Ovary (tissue), 9 donors: ENCODE measurements around the gene RPS6KA1. TPM values are rescaled to one million over a fixed set of nuclear protein-coding genes. Genes with fewer than 3 reads are reported as not detected.

Experiments used
- DNase-seq, 5 donors: peaks; one replicate each; pipeline ENCODE4 v3.0.0-alpha.2; 2019 to 2020
- H3K27ac ChIP-seq, 2 donors: fragments of 200-600 bp; one replicate each; pipeline versions ENCODE4 v1.5.1 to v1.8.0; 2019 to 2022
- H3K27me3 ChIP-seq: fragments of 200-600 bp; one replicate; pipeline ENCODE4 v1.8.0; 2022
- H3K36me3 ChIP-seq: fragments of 200-600 bp; sonication (generic); one replicate; pipeline ENCODE4 v1.5.1; 2019
- H3K4me1 ChIP-seq: one replicate; pipeline ENCODE4 v1.8.1; 2013; ENCODE audit warnings: mild to moderate bottlenecking, moderate library complexity; ENCODE audit not compliant: insufficient read depth
- H3K4me3 ChIP-seq: fragments of 200-600 bp; sonication (generic); one replicate; pipeline ENCODE4 v1.5.1; 2017
- H3K9me3 ChIP-seq, 2 donors: fragments of 200-600 bp in 1 of 2; sonication (generic) in 1 of 2; one replicate each; pipeline versions ENCODE4 v1.5.1 to v1.8.1; 2013 to 2019; ENCODE audit warnings: mild to moderate bottlenecking in 1 of 2, moderate library complexity in 1 of 2
- EP300 ChIP-seq: sonication (generic); formaldehyde crosslinking; IDR thresholded peaks from one replicate; pipeline ENCODE4 v1.6.1; 2017; ENCODE audit warnings: antibody characterized with exemption
- POLR2A ChIP-seq: fragments of 450-650 bp; IDR thresholded peaks from one replicate; pipeline ENCODE4 v1.6.1; 2017; ENCODE audit warnings: antibody characterized with exemption, mild to moderate bottlenecking, moderate library complexity
- WGBS, 3 donors: extraction: QIAGEN DNeasy Blood & Tissue Kit in 1 of 3; methylation state at CpG; one replicate each; pipeline versions ENCODE4 v1.1.5 to v1.1.7; 2013 to 2017; 5-methylcytosine and 5-hydroxymethylcytosine counted together
- intact Hi-C, 4 donors: fragments of 100-400 bp; cut with DNase I; formaldehyde crosslinking; loops; one replicate each; pipeline versions ENCODE4 v1.11.0 to v1.15.1; 2022 to 2023
- polyA plus RNA-seq, 2 donors: library from polyadenylated mRNA; stranded (reverse); fragments of 200-250 nt in 1 of 2; fragments of 350-450 nt in 1 of 2; fragmentation: Illumina TruSeq in 1 of 2; extraction: RNeasy Lipid Tissue Mini Kit (QIAGEN cat#74804) in 1 of 2; gene quantifications; one replicate each; pipeline ENCODE4 v1.2.3, GENCODE V29; 2013 to 2014
- total RNA-seq, 7 donors: library from RNA; depleted of rRNA in 2 of 7; stranded (reverse); fragments of >200 nt in 2 of 7; fragmentation: NEBNext Ultra II Directional in 3 of 7; extraction: Animal tissue kit (Norgen Biotek cat#: 25700) in 3 of 7; gene quantifications; one replicate each; pipeline versions ENCODE4 v1.1.0 to v1.2.4, GENCODE V29; 2016 to 2023
- TF ChIP-seq, protein P1 (sequence below), 3 donors: fragments of 450-650 bp in 2 of 3; fragments of 200-600 bp in 1 of 3; IDR thresholded peaks; one replicate each; pipeline versions ENCODE4 v1.5.1 to v1.8.0; 2016 to 2022; ENCODE audit warnings: antibody characterized with exemption in 3 of 3, mild to moderate bottlenecking in 1 of 3
- donor health status: DM: no; HTN: no; CAD: no; lungs with moderate emphysema.
- donor health status: DM: no; HTN: no; CAD: no.
- donor health status: Bipolar disorder and iron deficiency.
- donor health status: DM: yes; HTN: yes; CAD: no.
- donor health status: DM: no; HTN: no; CAD: no.
- donor health status: DM: yes; HTN: yes; CAD: no.

The RPS6KA1 gene
- total and polyA plus RNA-seq, 9 donors: 2.2 to 18.8 (median 5.2) TPM

GRCh38 chr1:26530410-26530894 is 891 bp downstream of the RPS6KA1 start:
- no peaks in the 10 kb centered on the region for H3K9me3 ChIP-seq
- no peaks in the 10 kb centered on the region for H3K36me3 ChIP-seq
- peak in 1 of 5 donors; percentile 32 for DNase-seq
- peak overlapping the region; percentile 37 for H3K4me3 ChIP-seq
- H3K27ac ChIP-seq: no peak overlapping the region
- intact Hi-C loops: no loop called here
- no peak for TF ChIP-seq POLR2A
- TF ChIP-seq, protein P1, sequence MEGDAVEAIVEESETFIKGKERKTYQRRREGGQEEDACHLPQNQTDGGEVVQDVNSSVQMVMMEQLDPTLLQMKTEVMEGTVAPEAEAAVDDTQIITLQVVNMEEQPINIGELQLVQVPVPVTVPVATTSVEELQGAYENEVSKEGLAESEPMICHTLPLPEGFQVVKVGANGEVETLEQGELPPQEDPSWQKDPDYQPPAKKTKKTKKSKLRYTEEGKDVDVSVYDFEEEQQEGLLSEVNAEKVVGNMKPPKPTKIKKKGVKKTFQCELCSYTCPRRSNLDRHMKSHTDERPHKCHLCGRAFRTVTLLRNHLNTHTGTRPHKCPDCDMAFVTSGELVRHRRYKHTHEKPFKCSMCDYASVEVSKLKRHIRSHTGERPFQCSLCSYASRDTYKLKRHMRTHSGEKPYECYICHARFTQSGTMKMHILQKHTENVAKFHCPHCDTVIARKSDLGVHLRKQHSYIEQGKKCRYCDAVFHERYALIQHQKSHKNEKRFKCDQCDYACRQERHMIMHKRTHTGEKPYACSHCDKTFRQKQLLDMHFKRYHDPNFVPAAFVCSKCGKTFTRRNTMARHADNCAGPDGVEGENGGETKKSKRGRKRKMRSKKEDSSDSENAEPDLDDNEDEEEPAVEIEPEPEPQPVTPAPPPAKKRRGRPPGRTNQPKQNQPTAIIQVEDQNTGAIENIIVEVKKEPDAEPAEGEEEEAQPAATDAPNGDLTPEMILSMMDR (IDR thresholded peaks at IDR 0.05): no peak
- no peak for TF ChIP-seq EP300
- no peaks in the 10 kb centered on the region for H3K27me3 ChIP-seq
- H3K4me1 ChIP-seq: no peaks in the 10 kb centered on the region
- WGBS, 3 donors: 33 to 37% (median 34%) methylated on average over 8 of the region's 8 CpGs

- TF ChIP-seq POLR2A (no peak), EP300 (no peak)
- TF ChIP-seq, protein P1 (IDR thresholded peaks at IDR 0.05): no peak
- H3K27me3 ChIP-seq: no peaks in the 10 kb centered on the region
- H3K36me3 ChIP-seq: no peaks in the 10 kb centered on the region
- no peaks in the 10 kb centered on the region for H3K4me1 ChIP-seq
- H3K9me3 ChIP-seq: no peaks in the 10 kb centered on the region
- 71 to 77% (median 74%) methylated on average over 9 of the region's 9 CpGs for WGBS, 3 donors
- H3K4me3 ChIP-seq: no peak overlapping the region
- intact Hi-C loops: no loop called here
- no peak for DNase-seq
- no peak overlapping the region for H3K27ac ChIP-seq
Measured at GRCh38 chr1:26530895-26531598, 1.5 kb downstream of the RPS6KA1 start.

- Histone ChIP-seq H3K4me3 (no peak overlapping the region), H3K27me3 (no peaks in the 10 kb centered on the region), H3K36me3 (no peaks in the 10 kb centered on the region), H3K27ac (no peak overlapping the region), H3K9me3 (no peaks in the 10 kb centered on the region), H3K4me1 (no peaks in the 10 kb centered on the region)
- DNase-seq: no peak
- intact Hi-C loops: no loop called here
- TF ChIP-seq, protein P1 (IDR thresholded peaks at IDR 0.05): no peak
- TF ChIP-seq POLR2A (no peak), EP300 (no peak)
- WGBS, 3 donors: 88 to 89% (median 89%) methylated on average over 12 of the region's 12 CpGs
Measured at GRCh38 chr1:26531651-26532131, 2.1 kb downstream of the RPS6KA1 start.

GRCh38 chr1:26533951-26534509 is 4.5 kb downstream of the RPS6KA1 start:
- Histone ChIP-seq H3K27me3 (no peaks in the 10 kb centered on the region), H3K4me3 (no peak overlapping the region), H3K9me3 (no peaks in the 10 kb centered on the region), H3K36me3 (no peaks in the 10 kb centered on the region), H3K4me1 (no peaks in the 10 kb centered on the region), H3K27ac (no peak overlapping the region)
- intact Hi-C loops: no loop called here
- no peak for DNase-seq
- TF ChIP-seq POLR2A (no peak), EP300 (no peak)
- TF ChIP-seq, protein P1 (IDR thresholded peaks at IDR 0.05): no peak
- 77 to 88% (median 82%) methylated on average over 5 of the region's 5 CpGs for WGBS, 3 donors
